HG02642 (cell line): ENCODE results near the gene IPO8.
"Not testable (repeated sequence)": the region's sequence is repeated elsewhere in the genome, so short reads cannot be mapped to it uniquely, and the experiment has no call there.

Experiments used
- ATAC-seq: cut with Tn5 transposase; IDR thresholded peaks from one replicate; pipeline ENCODE4 v1.9.1; 2021; ENCODE audit warnings: mild to moderate bottlenecking; ENCODE audit not compliant: unreplicated experiment, poor library complexity

IPO8 gene

DNA sequence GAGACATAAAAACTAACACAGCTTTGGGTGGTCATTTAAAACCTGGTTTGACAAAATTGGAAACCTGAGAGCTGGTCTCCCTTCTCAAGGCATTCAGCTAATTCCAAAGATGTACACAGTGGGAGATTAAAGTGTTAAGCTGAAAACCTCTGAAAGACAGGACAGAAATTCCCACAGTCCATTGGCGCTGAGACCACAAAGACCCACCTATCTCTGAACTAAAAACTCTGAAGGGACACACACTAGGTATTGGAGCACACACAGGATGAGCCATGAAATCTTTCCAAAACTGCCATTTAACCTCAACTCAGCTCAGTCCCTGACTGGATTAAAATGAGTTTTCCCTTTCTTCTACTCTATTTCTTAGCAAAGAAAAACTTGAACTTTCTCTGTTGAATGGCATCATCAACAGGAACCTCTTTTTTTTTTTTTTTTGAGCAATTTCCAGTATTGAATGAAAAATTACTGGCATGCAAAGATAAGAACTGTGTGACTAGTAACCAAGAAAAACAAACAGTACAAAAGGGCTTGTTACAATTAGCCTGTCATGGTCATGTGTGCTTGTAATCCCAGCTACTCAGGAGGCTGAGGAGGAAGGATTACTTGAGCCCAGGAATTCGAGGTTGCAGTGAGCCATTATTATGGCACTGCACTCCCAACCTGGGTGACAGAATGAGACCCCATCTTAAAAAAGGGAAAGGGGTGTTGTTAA, 82.4 kb downstream of the IPO8 start:
- ATAC-seq = no peak

DNA sequence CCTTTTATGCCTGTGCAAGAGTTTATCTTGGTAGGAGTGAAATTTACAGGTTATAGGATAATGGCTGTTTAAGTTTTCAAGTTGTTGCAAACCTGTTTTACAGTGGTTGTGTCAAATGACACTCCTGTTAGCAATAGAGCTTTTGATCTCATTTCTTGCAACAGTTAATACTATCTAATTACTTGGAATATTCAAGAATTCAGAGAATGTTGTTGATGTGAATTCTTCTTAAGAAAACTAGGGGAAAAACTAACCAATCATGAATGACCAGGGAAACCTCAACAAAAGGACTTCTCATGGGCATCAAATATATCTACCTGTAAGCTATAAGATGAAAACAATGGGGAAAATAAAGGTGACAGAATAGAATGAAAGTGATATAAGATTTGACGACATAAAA, 85.0 kb downstream of the IPO8 start:
- ATAC-seq = no peak

DNA sequence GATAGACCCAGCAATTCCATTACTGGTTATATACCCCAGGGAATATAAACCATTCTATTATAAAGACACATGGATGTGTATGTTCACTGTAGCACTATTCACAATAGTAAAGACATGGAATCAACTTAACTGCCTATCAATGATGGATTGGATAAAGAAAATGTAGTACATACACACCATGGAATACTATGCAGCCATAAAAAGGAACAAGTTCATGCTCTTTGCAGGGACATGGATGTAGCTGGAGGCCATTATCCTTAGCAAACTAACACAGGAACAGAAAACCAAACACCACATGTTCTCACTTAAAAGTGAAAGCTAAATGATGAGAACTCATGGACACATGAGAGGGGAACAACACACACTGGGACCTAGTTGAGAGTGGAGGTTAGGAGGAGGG, 85.8 kb downstream of the IPO8 start:
- not testable (repeated sequence) for ATAC-seq

DNA sequence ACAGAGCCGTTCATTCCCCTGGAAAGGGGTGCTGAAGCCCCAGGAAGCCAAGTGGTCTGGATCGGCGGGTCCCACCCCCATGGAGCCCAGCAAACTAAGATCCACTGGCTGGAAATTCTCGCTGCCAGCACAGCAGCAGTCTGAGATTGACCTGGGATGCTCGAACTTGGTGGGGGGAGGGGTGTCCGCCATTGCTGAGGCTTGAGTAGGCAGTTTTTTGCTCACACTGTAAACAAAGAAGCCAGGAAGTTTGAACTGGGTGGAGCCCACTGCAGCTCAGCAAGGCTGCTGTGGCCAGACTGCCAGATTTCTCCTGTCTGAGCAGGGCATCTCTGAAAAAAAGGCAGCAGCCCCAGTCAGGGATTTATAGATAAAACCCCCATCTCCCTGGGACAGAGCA, 91.4 kb downstream of the IPO8 start:
- ATAC-seq = not testable (repeated sequence)

DNA sequence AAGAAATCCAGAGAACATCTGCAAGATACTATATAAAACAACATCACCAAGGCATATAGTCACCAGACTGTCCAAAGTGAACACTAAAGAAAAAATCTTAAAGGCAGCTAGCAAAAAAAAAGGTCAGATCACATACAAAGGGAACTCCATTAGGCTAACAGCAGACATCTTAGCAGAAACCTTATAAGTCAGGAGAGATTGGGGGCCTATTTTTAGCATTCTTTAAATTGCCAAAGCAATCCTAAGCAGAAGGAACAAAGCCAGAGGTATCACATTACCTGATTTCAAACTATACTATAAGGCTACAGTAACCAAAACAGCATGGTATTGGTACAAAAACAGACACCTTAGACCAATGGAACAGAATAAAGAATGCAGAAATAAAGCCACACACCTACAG, 92.5 kb downstream of the IPO8 start:
- no peak for ATAC-seq

GRCh38 chr12:30602678-30603077, 93.0 kb downstream of the IPO8 start:
- no peak for ATAC-seq

DNA sequence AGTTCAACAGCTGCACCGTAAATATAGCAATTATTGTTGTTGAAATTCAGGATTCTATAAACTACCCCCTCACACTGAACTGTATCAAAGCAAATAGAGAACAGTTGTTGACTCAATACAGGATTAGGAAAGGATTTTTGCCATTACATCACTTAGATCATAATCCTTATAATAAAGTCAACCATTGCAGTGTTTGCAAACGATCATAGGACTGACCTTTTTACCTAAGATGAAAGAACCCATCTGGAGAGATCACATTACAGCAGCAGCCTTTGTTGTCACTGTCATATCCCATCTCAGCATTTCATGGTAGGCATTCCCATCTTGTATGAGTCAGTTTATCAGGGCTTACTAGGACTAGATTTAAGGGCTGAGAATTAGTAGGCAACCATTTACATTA, 96.1 kb downstream of the IPO8 start:
- no peak for ATAC-seq

DNA sequence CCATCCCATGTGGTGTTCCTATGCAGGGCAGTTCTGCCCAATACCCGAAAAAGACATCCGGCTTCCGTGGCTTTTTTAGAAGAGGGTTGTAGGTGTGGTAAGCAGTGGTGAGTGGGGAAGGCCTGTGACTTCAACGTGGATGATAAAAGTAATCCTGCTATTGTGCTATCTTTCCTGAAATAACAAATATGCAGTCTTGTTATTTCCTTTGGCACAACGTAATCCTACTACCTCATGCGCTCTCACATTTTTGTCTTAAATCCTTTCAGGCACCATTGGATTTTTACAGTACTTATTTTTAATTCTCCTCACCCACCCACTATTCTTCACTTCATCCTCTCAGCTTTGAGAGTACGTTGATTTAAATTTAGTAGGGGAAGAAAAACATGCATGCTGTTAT, 96.8 kb downstream of the IPO8 start:
- ATAC-seq = no peak

GRCh38 chr12:30595742-30596141, 99.9 kb downstream of the IPO8 start:
- ATAC-seq = no peak

DNA sequence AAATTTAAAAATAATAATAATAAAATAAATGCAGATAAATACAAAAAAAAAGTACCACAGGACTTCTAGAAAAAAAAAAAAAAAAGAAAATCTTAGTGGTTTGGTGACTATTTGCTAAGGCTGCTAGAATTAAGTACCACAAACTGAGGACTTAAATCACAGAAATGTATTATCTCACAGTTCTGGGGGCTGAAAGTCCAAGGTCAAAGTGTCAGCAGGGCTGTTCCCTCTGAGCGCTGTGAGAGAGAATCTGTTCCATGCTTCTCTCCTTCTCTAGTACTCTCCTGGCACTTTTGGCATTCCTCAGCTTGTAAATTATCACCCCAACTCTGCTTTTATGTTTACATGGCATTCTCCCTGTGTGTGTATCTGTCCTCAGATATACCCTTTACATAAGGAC, 101.2 kb downstream of the IPO8 start:
- ATAC-seq = no peak

GRCh38 chr12:30588572-30588971, 107.1 kb downstream of the IPO8 start:
- not testable (repeated sequence) for ATAC-seq

DNA sequence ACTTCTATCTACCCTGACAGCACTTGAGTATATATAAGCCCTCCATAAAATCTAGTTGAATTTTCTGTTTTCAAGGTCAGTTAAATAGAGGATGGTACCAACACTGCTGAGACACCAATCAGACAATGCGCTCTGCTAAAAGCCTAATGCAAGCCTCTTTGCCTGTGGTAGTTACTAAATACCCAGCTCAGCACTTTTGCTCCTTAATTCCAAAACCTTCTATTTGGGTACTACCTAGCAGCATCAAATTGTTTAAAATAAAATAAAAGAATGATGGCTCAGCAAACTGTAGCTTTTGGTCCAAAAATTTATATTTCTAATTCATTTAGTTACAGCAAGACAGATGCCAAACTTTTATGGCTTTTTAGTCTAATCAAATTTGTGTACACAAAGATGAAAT, 107.9 kb downstream of the IPO8 start:
- no peak for ATAC-seq

DNA sequence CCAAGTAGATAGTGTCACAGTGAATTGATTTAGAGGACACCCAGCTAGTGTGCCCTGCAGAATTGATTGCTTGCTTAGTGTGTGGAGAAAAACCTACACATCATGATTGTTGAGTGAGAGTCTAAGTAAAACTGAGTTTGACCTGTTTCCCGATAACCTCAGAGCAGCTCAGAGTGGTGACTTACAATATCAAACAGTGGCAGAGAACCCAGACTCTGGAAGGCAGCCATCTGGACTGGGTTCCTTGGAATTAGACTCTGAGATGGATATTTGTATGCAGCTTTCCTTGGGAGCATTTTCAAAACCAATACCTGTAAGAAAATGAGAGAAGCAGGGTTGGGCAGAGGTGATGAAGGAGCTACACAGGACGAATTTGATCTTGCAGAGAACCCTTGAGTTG, 109.8 kb downstream of the IPO8 start:
- ATAC-seq = no peak

- ATAC-seq = no peak
Measured at GRCh38 chr12:30582943-30583342, 112.7 kb downstream of the IPO8 start.

DNA sequence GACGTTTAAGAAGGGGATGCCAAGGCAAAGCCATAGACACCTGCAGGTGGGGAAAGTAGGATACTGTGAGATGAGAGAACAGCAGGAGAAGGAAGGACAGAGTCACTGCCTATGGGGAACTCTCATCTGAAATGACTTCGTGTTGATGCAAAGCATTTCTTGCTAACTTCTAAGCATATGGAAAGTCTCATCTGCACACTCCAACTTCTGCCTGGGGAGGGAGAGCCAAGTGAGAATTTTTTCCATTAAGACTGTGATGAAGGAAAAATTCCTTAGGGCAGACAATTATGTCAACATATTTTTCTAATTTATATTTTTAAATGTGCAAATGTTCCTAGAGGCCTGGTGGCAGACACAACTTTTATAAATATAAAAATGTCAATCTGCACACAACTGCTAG, 115.3 kb downstream of the IPO8 start:
- ATAC-seq = no peak
